Esophagus muscularis mucosa (tissue), 4 donors: ENCODE data around the gene PTPN1.

Source experiments
- EP300 ChIP-seq: sonication (generic); formaldehyde crosslinking; IDR thresholded peaks from one replicate; pipeline ENCODE4 v1.6.1; 2017; ENCODE audit warnings: antibody characterized with exemption
- POLR2A ChIP-seq: fragments of 450-650 bp; IDR thresholded peaks from one replicate; pipeline ENCODE4 v1.6.1; 2017; ENCODE audit warnings: antibody characterized with exemption, moderate library complexity, mild to moderate bottlenecking, low read depth
- POLR2AphosphoS5 ChIP-seq, 2 donors: sonication (generic); formaldehyde crosslinking; IDR thresholded peaks; one replicate each; pipeline ENCODE4 v1.6.1; 2017; ENCODE audit warnings: antibody characterized with exemption in 2 of 2
- TF ChIP-seq, protein P1 (sequence below), 3 experiments: fragments of 200-600 bp in 2 of 3; fragments of 450-650 bp in 1 of 3; sonication (generic) in 2 of 3; IDR thresholded peaks; one replicate each; pipeline ENCODE4 v1.5.1; 2017 to 2019; ENCODE audit warnings: antibody characterized with exemption in 3 of 3, mild to moderate bottlenecking in 2 of 3, moderate library complexity in 1 of 3

- TF ChIP-seq, protein P1, sequence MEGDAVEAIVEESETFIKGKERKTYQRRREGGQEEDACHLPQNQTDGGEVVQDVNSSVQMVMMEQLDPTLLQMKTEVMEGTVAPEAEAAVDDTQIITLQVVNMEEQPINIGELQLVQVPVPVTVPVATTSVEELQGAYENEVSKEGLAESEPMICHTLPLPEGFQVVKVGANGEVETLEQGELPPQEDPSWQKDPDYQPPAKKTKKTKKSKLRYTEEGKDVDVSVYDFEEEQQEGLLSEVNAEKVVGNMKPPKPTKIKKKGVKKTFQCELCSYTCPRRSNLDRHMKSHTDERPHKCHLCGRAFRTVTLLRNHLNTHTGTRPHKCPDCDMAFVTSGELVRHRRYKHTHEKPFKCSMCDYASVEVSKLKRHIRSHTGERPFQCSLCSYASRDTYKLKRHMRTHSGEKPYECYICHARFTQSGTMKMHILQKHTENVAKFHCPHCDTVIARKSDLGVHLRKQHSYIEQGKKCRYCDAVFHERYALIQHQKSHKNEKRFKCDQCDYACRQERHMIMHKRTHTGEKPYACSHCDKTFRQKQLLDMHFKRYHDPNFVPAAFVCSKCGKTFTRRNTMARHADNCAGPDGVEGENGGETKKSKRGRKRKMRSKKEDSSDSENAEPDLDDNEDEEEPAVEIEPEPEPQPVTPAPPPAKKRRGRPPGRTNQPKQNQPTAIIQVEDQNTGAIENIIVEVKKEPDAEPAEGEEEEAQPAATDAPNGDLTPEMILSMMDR (IDR thresholded peaks at IDR 0.05): no peak
- no peak for TF ChIP-seq POLR2A
- TF ChIP-seq POLR2AphosphoS5 (IDR thresholded peaks at IDR 0.05): no peak
- no peak for TF ChIP-seq EP300
These were observed 28.1 kb downstream of the PTPN1 start for GRCh38 chr20:50538276-50538675.
